ENCODE data around the gene TNNI3. TPM values are rescaled to one million over a fixed set of nuclear protein-coding genes. Genes with fewer than 3 reads are reported as not detected.

TNNI3 gene
- total and polyA plus RNA-seq, 9 of the 15 experiments (the other 6 are each of a cell fraction or from before 2014, with no cell fraction given): 4.7 to 158 (median 42.0) TPM

DNA sequence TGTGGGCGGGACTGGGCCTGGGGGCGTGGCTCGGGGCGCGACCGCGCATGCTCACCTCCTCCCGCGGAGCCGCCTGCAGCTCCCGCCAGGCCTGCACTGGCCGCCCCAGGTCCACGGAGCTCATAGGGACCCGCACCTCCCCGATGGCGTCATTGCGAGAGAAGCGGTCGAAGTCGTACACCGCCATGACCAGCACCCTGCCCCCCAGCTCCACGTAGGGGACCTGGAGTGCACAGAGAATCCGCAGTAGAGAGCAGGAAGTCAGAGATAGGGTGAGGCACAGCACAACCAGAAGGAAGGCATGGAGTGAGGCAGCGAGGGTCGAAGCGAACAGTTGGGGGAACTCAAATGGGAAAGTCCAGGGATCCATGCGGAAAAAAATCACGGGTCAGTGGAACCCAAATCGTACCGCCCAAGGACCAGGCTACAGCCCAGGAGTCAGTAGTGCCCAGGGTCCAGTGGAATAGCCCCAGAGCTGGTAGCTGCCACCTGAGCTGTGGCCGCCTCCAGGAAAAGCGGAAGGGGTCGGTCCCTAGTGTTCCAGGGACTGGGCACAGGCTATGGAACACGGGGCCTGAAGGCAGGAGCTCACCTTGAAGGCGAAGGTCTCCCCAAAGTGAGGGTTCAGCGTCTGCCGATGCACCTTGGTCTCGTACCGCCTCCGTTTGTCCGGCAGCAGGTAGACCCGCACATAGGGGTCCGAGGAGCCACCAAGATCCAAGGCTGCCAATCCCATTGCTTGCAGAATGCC lies 17.8 kb upstream of the TNNI3 start (continued):
- TF ChIP-seq, protein P1, sequence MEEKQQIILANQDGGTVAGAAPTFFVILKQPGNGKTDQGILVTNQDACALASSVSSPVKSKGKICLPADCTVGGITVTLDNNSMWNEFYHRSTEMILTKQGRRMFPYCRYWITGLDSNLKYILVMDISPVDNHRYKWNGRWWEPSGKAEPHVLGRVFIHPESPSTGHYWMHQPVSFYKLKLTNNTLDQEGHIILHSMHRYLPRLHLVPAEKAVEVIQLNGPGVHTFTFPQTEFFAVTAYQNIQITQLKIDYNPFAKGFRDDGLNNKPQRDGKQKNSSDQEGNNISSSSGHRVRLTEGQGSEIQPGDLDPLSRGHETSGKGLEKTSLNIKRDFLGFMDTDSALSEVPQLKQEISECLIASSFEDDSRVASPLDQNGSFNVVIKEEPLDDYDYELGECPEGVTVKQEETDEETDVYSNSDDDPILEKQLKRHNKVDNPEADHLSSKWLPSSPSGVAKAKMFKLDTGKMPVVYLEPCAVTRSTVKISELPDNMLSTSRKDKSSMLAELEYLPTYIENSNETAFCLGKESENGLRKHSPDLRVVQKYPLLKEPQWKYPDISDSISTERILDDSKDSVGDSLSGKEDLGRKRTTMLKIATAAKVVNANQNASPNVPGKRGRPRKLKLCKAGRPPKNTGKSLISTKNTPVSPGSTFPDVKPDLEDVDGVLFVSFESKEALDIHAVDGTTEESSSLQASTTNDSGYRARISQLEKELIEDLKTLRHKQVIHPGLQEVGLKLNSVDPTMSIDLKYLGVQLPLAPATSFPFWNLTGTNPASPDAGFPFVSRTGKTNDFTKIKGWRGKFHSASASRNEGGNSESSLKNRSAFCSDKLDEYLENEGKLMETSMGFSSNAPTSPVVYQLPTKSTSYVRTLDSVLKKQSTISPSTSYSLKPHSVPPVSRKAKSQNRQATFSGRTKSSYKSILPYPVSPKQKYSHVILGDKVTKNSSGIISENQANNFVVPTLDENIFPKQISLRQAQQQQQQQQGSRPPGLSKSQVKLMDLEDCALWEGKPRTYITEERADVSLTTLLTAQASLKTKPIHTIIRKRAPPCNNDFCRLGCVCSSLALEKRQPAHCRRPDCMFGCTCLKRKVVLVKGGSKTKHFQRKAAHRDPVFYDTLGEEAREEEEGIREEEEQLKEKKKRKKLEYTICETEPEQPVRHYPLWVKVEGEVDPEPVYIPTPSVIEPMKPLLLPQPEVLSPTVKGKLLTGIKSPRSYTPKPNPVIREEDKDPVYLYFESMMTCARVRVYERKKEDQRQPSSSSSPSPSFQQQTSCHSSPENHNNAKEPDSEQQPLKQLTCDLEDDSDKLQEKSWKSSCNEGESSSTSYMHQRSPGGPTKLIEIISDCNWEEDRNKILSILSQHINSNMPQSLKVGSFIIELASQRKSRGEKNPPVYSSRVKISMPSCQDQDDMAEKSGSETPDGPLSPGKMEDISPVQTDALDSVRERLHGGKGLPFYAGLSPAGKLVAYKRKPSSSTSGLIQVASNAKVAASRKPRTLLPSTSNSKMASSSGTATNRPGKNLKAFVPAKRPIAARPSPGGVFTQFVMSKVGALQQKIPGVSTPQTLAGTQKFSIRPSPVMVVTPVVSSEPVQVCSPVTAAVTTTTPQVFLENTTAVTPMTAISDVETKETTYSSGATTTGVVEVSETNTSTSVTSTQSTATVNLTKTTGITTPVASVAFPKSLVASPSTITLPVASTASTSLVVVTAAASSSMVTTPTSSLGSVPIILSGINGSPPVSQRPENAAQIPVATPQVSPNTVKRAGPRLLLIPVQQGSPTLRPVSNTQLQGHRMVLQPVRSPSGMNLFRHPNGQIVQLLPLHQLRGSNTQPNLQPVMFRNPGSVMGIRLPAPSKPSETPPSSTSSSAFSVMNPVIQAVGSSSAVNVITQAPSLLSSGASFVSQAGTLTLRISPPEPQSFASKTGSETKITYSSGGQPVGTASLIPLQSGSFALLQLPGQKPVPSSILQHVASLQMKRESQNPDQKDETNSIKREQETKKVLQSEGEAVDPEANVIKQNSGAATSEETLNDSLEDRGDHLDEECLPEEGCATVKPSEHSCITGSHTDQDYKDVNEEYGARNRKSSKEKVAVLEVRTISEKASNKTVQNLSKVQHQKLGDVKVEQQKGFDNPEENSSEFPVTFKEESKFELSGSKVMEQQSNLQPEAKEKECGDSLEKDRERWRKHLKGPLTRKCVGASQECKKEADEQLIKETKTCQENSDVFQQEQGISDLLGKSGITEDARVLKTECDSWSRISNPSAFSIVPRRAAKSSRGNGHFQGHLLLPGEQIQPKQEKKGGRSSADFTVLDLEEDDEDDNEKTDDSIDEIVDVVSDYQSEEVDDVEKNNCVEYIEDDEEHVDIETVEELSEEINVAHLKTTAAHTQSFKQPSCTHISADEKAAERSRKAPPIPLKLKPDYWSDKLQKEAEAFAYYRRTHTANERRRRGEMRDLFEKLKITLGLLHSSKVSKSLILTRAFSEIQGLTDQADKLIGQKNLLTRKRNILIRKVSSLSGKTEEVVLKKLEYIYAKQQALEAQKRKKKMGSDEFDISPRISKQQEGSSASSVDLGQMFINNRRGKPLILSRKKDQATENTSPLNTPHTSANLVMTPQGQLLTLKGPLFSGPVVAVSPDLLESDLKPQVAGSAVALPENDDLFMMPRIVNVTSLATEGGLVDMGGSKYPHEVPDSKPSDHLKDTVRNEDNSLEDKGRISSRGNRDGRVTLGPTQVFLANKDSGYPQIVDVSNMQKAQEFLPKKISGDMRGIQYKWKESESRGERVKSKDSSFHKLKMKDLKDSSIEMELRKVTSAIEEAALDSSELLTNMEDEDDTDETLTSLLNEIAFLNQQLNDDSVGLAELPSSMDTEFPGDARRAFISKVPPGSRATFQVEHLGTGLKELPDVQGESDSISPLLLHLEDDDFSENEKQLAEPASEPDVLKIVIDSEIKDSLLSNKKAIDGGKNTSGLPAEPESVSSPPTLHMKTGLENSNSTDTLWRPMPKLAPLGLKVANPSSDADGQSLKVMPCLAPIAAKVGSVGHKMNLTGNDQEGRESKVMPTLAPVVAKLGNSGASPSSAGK (IDR thresholded peaks at IDR 0.05): peak; percentile 97
- TF ChIP-seq CTBP1 (IDR thresholded peaks at IDR 0.05; ENCODE audit: borderline replicate concordance) (no peak), ZBTB7A (IDR thresholded peaks at IDR 0.05; ENCODE audit: borderline replicate concordance, control insufficient read depth, low read depth, low read length) (peak; percentile 18; the same call in 1 of the 2 replicates), HDAC1 (IDR thresholded peaks at IDR 0.05) (peak in 1 of 2 experiments; percentile 63; a peak in 2 of 4 replicates), SUPT5H (IDR thresholded peaks at IDR 0.05) (peak; percentile 86), BCOR (IDR thresholded peaks at IDR 0.05) (peak; percentile 36; the same call in 1 of the 2 replicates), ZNF175 (CRISPR knock-in tag; IDR thresholded peaks at IDR 0.05; ENCODE audit: low read depth) (peak; percentile 38; the same call in 1 of the 2 replicates), MAZ (CRISPR knock-in tag; conservative IDR thresholded peaks at IDR 0.05 in 1 of 2, IDR thresholded peaks at IDR 0.05 in 1 of 2) (peak; percentile 52 to 65; a peak in 3 of 4 replicates), CBX3 (IDR thresholded peaks at IDR 0.05; ENCODE audit: borderline replicate concordance in 1 of 2, low read length in 2 of 2) (0 out of 3 replicates have a peak, but pooled peaks of 1 of the 2 experiments have one; percentile 72), TEAD2 (tag; IDR thresholded peaks at IDR 0.05) (no peak), U2AF2 (optimal IDR thresholded peaks at IDR 0.05; ENCODE audit: low read depth, low read length) (no peak), IFI16 (CRISPR knock-in tag; IDR thresholded peaks at IDR 0.05) (no peak), ERF (CRISPR knock-in tag; IDR thresholded peaks at IDR 0.05) (0 out of 2 replicates have a peak, but pooled peaks have one; percentile 49), CREM (IDR thresholded peaks at IDR 0.05; ENCODE audit: low read depth) (peak; percentile 60; the same call in 1 of the 2 replicates)
- TF ChIP-seq, protein P2, sequence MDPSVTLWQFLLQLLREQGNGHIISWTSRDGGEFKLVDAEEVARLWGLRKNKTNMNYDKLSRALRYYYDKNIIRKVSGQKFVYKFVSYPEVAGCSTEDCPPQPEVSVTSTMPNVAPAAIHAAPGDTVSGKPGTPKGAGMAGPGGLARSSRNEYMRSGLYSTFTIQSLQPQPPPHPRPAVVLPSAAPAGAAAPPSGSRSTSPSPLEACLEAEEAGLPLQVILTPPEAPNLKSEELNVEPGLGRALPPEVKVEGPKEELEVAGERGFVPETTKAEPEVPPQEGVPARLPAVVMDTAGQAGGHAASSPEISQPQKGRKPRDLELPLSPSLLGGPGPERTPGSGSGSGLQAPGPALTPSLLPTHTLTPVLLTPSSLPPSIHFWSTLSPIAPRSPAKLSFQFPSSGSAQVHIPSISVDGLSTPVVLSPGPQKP (CRISPR knock-in tag; IDR thresholded peaks at IDR 0.05): no peak
